ENCODE results near the gene FPR2. TPM values are rescaled to one million over a fixed set of nuclear protein-coding genes. Genes with fewer than 3 reads are reported as not detected.

Gene FPR2
- total and polyA plus RNA-seq, 9 of the 15 experiments (the other 6 are each of a cell fraction or from before 2014, with no cell fraction given) = 0.03 to 0.15 (median 0.07) TPM; not detected in 6

DNA sequence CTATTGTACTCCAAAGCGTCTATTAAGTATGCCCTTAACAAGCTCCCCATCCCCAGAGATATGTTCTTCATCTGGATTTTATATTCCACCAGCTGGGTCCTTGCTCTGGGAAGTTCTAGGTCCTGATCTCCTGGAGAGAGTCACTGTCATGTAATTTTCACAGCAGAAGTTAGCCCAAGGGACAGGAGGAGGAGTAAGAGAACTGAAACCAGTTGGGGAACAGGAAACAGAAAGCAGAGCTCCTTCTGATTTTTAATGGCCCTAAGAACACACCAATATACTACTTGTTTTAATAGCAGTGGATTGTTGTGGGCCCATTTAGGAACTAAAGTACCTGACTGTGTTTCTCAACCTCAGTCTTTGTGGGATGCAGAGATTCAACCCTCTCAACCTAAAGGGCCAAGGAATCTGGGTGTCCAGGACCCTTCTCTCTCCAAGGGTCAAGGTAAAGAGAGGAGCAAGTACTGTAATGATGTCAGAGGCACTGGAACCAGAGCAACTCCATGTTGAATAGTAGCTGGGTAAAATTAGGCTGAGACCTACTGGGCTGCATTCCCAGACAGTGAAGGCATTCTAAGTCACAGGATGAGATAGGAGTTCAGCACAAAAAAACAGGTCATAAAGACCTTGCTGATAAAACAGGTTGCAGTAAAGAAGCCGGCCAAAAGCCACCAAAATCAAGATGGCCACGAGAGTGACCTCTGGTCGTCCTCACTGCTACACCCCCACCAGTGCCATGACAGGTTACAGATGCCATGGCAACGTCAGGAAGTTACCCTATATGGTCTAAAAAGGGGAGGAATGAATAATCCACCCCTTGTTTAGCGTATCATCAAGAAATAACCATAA, 25.9 kb downstream of the FPR2 start:
- H3K4me2 ChIP-seq (ENCODE audit: insufficient read depth, low read length) = no peak overlapping the region
- FAIRE-seq (no peak), ATAC-seq (no peak), DNase-seq (ENCODE audit: extremely low read depth in 1 of 4, low spot score in 3 of 4) (peak in 1 of 4 experiments; percentile 45)
- BruUV-seq (replicated peaks) = no TSS peak
- peak overlapping the region; percentile 5; the same call in 1 of the 3 replicates for H3K27ac ChIP-seq (ENCODE audit: extremely low read depth, low read depth, low read length)
- H3K9me3 ChIP-seq (replicated peaks; ENCODE audit: control insufficient read depth, insufficient read depth, low read depth, low read length) = no peaks in the 10 kb centered on the region
- no peaks in the 10 kb centered on the region for H3K36me3 ChIP-seq (ENCODE audit: control insufficient read depth, insufficient read depth, low read length)
- CTCF ChIA-PET (ENCODE audit: low intra/inter-chr PET ratio) = no interaction called here
- no peak overlapping the region for H3K9ac ChIP-seq (ENCODE audit: insufficient read depth in 1 of 2, low read depth in 2 of 2, low read length in 2 of 2)
- H3K4me1 ChIP-seq (replicated peaks in 1 of 2; ENCODE audit: control insufficient read depth in 2 of 2, insufficient read depth in 2 of 2, low read length in 2 of 2) = peaks cover 15 to 43% of the 10 kb centered on the region in 2 experiments
- H2AFZ ChIP-seq (ENCODE audit: low read depth, low read length) = no peak overlapping the region
- no peaks in the 10 kb centered on the region for H3K79me2 ChIP-seq (ENCODE audit: control insufficient read depth, insufficient read depth, low read length)
- H3K27me3 ChIP-seq (ENCODE audit: control insufficient read depth in 2 of 2, insufficient read depth in 2 of 2, low read length in 2 of 2) = no peaks in the 10 kb centered on the region
- intact Hi-C loops (cut with micrococcal nuclease) (loop anchor here (10.0 kb wide), 1 partner anchor 362 kb away; no protein-coding TSS in a partner anchor), in situ Hi-C loops (cut with MboI) (loop anchor here (10.0 kb wide), 1 partner anchor 362 kb away; no protein-coding TSS in a partner anchor)
- no peaks in the 10 kb centered on the region for H4K20me1 ChIP-seq (replicated peaks; ENCODE audit: control insufficient read depth, insufficient read depth, low read length)
- no peak overlapping the region for H3K4me3 ChIP-seq
- no peaks in the 10 kb centered on the region for H3K9me1 ChIP-seq (ENCODE audit: control insufficient read depth, insufficient read depth, low read length)
- 15% methylated on average over 6 of the region's 6 CpGs for WGBS (ENCODE audit: insufficient coverage, low coverage, missing lambda C conversion rate)
- POLR2A ChIA-PET = interaction anchor here (1.0 to 1.3 kb wide), 2 partner anchors 10 to 611 kb away, joined by 3 read pairs; no protein-coding TSS in a partner anchor
- TF ChIP-seq, protein P1, sequence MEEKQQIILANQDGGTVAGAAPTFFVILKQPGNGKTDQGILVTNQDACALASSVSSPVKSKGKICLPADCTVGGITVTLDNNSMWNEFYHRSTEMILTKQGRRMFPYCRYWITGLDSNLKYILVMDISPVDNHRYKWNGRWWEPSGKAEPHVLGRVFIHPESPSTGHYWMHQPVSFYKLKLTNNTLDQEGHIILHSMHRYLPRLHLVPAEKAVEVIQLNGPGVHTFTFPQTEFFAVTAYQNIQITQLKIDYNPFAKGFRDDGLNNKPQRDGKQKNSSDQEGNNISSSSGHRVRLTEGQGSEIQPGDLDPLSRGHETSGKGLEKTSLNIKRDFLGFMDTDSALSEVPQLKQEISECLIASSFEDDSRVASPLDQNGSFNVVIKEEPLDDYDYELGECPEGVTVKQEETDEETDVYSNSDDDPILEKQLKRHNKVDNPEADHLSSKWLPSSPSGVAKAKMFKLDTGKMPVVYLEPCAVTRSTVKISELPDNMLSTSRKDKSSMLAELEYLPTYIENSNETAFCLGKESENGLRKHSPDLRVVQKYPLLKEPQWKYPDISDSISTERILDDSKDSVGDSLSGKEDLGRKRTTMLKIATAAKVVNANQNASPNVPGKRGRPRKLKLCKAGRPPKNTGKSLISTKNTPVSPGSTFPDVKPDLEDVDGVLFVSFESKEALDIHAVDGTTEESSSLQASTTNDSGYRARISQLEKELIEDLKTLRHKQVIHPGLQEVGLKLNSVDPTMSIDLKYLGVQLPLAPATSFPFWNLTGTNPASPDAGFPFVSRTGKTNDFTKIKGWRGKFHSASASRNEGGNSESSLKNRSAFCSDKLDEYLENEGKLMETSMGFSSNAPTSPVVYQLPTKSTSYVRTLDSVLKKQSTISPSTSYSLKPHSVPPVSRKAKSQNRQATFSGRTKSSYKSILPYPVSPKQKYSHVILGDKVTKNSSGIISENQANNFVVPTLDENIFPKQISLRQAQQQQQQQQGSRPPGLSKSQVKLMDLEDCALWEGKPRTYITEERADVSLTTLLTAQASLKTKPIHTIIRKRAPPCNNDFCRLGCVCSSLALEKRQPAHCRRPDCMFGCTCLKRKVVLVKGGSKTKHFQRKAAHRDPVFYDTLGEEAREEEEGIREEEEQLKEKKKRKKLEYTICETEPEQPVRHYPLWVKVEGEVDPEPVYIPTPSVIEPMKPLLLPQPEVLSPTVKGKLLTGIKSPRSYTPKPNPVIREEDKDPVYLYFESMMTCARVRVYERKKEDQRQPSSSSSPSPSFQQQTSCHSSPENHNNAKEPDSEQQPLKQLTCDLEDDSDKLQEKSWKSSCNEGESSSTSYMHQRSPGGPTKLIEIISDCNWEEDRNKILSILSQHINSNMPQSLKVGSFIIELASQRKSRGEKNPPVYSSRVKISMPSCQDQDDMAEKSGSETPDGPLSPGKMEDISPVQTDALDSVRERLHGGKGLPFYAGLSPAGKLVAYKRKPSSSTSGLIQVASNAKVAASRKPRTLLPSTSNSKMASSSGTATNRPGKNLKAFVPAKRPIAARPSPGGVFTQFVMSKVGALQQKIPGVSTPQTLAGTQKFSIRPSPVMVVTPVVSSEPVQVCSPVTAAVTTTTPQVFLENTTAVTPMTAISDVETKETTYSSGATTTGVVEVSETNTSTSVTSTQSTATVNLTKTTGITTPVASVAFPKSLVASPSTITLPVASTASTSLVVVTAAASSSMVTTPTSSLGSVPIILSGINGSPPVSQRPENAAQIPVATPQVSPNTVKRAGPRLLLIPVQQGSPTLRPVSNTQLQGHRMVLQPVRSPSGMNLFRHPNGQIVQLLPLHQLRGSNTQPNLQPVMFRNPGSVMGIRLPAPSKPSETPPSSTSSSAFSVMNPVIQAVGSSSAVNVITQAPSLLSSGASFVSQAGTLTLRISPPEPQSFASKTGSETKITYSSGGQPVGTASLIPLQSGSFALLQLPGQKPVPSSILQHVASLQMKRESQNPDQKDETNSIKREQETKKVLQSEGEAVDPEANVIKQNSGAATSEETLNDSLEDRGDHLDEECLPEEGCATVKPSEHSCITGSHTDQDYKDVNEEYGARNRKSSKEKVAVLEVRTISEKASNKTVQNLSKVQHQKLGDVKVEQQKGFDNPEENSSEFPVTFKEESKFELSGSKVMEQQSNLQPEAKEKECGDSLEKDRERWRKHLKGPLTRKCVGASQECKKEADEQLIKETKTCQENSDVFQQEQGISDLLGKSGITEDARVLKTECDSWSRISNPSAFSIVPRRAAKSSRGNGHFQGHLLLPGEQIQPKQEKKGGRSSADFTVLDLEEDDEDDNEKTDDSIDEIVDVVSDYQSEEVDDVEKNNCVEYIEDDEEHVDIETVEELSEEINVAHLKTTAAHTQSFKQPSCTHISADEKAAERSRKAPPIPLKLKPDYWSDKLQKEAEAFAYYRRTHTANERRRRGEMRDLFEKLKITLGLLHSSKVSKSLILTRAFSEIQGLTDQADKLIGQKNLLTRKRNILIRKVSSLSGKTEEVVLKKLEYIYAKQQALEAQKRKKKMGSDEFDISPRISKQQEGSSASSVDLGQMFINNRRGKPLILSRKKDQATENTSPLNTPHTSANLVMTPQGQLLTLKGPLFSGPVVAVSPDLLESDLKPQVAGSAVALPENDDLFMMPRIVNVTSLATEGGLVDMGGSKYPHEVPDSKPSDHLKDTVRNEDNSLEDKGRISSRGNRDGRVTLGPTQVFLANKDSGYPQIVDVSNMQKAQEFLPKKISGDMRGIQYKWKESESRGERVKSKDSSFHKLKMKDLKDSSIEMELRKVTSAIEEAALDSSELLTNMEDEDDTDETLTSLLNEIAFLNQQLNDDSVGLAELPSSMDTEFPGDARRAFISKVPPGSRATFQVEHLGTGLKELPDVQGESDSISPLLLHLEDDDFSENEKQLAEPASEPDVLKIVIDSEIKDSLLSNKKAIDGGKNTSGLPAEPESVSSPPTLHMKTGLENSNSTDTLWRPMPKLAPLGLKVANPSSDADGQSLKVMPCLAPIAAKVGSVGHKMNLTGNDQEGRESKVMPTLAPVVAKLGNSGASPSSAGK (IDR thresholded peaks at IDR 0.05) = no peak
- TF ChIP-seq CREB5 (CRISPR knock-in tag; IDR thresholded peaks at IDR 0.05) (peak; percentile 91), EZH2 (IDR thresholded peaks at IDR 0.05; ENCODE audit: borderline replicate concordance, low read depth, low read length) (no peak), CAMTA2 (CRISPR knock-in tag; conservative IDR thresholded peaks at IDR 0.05) (0 out of 2 replicates have a peak, but pooled peaks have one; percentile 55)

Measured in K562 (cell line).